Osteocyte (in vitro differentiated cells): ENCODE measurements around the gene PFDN2. TPM values are rescaled to one million over a fixed set of nuclear protein-coding genes. Genes with fewer than 3 reads are reported as not detected.

Source experiments
- DNase-seq: peaks from one replicate; pipeline ENCODE4 v3.0.0; 2021; ENCODE audit warnings: mixed read lengths; ENCODE audit not compliant: unreplicated experiment; ENCODE audit errors: extremely low spot score
- H3K27ac Mint-ChIP-seq: one replicate; pipeline ENCODE4 v1.8.0; 2021; ENCODE audit warnings: mild to moderate bottlenecking, mixed read lengths; ENCODE audit not compliant: unreplicated experiment
- H3K27me3 Mint-ChIP-seq: one replicate; pipeline ENCODE4 v1.8.0; 2021; ENCODE audit warnings: mixed read lengths; ENCODE audit not compliant: unreplicated experiment
- H3K36me3 Mint-ChIP-seq: one replicate; pipeline ENCODE4 v1.8.0; 2021; ENCODE audit warnings: mixed read lengths; ENCODE audit not compliant: unreplicated experiment
- H3K4me1 Mint-ChIP-seq: one replicate; pipeline ENCODE4 v1.8.0; 2021; ENCODE audit warnings: mixed read lengths; ENCODE audit not compliant: unreplicated experiment
- H3K4me3 Mint-ChIP-seq: one replicate; pipeline ENCODE4 v1.8.0; 2021; ENCODE audit warnings: mild to moderate bottlenecking, moderate library complexity, mixed read lengths; ENCODE audit not compliant: unreplicated experiment
- H3K9me3 Mint-ChIP-seq: one replicate; pipeline ENCODE4 v1.8.0; 2021; ENCODE audit warnings: mixed read lengths; ENCODE audit not compliant: unreplicated experiment
- total RNA-seq: library from RNA; stranded (reverse); gene quantifications from 2 replicates; pipeline ENCODE4 v1.2.1, GENCODE V29; 2021
- TF ChIP-seq, protein P1 (sequence below): fragments of 200-600 bp; sonication (generic); IDR thresholded peaks from 2 replicates; pipeline ENCODE4 v1.5.0; 2021; ENCODE audit warnings: antibody characterized with exemption, mild to moderate bottlenecking, moderate library complexity

Gene PFDN2
- total RNA-seq, 1 donor from 2014 or later, result 48.9 TPM

DNA sequence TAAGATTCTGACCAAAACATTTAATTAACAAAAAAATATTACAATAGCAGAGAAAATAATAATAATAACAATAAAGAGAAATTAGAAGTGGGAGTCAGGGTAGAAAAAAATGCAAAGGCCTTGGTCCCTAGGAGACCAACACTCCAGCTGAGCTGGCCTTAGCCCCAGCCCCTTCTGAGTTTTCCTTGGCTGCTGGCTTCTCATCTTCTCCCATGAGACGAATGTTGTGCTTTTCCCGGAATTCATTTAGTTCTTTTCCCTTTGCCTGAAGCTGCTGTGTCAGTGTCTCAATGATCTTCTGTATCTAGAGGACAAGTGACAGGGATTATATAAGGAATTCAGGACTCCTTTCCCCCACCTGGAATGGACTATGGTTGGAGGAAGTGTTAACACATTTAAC is 17.3 kb downstream of the PFDN2 start:
- Mint-ChIP-seq H3K27me3 (peaks cover 4% of the 10 kb centered on the region), H3K27ac (no peak overlapping the region), H3K36me3 (peaks cover 5% of the 10 kb centered on the region), H3K4me3 (no peak overlapping the region), H3K4me1 (peaks cover 11% of the 10 kb centered on the region), H3K9me3 (no peaks in the 10 kb centered on the region)
- DNase-seq, result no peak
- TF ChIP-seq, protein P1, sequence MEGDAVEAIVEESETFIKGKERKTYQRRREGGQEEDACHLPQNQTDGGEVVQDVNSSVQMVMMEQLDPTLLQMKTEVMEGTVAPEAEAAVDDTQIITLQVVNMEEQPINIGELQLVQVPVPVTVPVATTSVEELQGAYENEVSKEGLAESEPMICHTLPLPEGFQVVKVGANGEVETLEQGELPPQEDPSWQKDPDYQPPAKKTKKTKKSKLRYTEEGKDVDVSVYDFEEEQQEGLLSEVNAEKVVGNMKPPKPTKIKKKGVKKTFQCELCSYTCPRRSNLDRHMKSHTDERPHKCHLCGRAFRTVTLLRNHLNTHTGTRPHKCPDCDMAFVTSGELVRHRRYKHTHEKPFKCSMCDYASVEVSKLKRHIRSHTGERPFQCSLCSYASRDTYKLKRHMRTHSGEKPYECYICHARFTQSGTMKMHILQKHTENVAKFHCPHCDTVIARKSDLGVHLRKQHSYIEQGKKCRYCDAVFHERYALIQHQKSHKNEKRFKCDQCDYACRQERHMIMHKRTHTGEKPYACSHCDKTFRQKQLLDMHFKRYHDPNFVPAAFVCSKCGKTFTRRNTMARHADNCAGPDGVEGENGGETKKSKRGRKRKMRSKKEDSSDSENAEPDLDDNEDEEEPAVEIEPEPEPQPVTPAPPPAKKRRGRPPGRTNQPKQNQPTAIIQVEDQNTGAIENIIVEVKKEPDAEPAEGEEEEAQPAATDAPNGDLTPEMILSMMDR, result no peak

DNA sequence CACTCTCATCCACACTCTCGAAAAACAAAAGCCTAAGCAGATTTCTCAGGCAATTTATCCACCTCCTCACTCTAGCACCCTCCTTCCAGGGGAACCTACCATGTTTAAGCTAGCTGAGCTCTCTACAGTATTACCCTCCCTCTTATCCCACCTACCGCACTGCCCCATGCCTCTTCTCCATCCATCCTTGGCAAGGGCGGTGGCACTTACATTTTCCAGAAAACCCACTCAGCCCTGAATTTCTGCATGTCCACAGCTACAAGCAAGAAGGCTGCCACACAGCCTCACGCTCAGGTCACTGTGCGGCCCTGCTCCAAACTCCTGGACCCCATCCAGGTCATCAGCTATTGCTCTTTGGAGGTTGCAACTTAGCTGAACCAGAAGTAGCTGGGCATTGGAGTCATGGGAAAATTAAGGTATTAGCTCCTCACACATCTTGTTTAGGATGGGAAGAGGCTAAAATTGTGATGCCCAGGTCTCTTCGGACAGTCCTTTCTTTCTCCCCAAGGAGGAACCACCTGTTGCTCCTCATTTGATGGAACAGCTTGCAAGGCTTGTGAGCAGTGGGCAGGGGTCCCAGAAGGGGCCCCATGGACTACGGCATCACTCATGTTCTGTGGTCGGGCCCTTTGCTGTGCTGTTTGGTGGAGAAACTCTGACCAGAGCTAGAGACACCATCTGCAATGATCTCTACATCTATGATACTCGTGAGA is 18.6 kb downstream of the PFDN2 start:
- peaks cover 15% of the 10 kb centered on the region for H3K27me3 Mint-ChIP-seq
- no peak overlapping the region for H3K27ac Mint-ChIP-seq
- peaks cover 5% of the 10 kb centered on the region for H3K36me3 Mint-ChIP-seq
- no peak for DNase-seq
- H3K4me1 Mint-ChIP-seq, result peaks cover 11% of the 10 kb centered on the region
- no peaks in the 10 kb centered on the region for H3K9me3 Mint-ChIP-seq
- TF ChIP-seq, protein P1, result no peak
- peak overlapping the region; percentile 79 for H3K4me3 Mint-ChIP-seq

DNA sequence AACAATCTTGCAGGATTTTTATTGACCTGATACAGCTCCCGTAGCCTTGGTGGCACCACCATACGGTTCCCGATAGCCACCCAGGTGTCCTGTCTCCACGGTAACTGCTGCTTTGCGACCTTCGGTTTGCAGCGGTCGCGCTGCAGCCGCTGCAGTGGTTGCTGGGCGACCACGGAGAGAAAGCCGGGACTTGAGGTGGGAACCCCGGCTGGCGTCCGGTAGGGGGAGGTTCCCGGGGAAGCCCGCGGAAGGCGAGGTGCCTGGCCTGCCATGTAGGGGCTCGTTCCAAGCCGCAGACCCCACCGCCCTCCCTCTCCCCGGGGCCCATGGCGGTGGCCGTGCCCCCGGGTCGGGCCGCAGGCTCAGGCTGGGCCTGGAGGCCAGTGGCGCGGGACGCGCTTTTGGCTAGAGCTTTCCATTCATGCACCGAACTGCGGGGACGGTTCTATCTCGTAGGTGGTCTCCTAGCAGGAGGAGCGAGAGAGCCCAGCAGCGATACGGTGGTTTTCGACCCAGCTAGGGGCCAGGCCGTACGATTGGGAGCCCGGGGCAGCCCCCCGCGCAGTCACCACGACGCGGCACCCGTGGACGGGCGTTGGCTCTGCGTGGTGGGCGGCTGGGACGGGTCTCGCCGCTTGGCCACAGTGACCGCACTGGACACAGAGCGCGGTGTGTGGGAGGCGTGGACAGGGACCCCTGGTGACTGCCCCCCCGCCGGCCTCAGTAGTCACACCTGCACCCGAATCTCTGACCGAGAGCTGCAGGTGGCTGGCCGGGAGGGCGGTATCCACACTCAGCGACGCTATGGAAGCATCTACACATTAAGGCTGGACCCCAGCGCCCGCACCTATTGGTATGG is 19.4 kb downstream of the PFDN2 start, which contains the start of gene KLHDC9:
KLHDC9 (plus strand) TSS at position 152 of the 859 bp plus-strand sequence; CDS start at position 327, 175 bp downstream.
- H3K27ac Mint-ChIP-seq, result peak within 1 kb of the TSS; percentile 39
- TF ChIP-seq, protein P1, result no peak
- DNase-seq, result peak; percentile 88
- peak within 1 kb of the TSS; percentile 79 for H3K4me3 Mint-ChIP-seq
- peaks cover 5% of the 10 kb centered on the region for H3K36me3 Mint-ChIP-seq
- H3K4me1 Mint-ChIP-seq, result peaks cover 11% of the 10 kb centered on the region
- no peaks in the 10 kb centered on the region for H3K9me3 Mint-ChIP-seq
- peaks cover 18% of the 10 kb centered on the region for H3K27me3 Mint-ChIP-seq

DNA sequence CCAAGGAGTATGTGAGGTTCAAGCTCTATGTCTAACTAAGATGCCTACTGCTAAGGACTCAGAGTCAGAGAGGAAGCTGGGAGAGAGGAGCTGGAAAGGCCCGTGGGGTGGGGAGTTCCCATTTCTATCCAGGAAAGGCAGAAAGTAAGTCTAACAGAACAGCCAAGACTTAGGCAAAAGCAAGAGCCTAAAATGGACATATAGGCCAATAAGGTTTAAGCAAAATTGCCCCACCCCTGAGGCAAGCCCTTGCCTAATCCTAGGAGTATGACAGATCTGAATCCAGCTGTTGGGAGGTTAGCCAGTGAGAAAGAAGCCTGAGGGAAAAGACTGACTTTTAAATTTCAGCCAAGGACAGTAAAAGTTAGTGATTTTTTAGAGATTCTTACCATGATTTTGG is 21.3 kb downstream of the PFDN2 start:
- Mint-ChIP-seq H3K27ac (no peak overlapping the region), H3K9me3 (no peaks in the 10 kb centered on the region), H3K27me3 (peaks cover 18% of the 10 kb centered on the region), H3K4me3 (no peak overlapping the region), H3K36me3 (peaks cover 2% of the 10 kb centered on the region), H3K4me1 (peaks cover 11% of the 10 kb centered on the region)
- TF ChIP-seq, protein P1, result no peak
- no peak for DNase-seq

DNA sequence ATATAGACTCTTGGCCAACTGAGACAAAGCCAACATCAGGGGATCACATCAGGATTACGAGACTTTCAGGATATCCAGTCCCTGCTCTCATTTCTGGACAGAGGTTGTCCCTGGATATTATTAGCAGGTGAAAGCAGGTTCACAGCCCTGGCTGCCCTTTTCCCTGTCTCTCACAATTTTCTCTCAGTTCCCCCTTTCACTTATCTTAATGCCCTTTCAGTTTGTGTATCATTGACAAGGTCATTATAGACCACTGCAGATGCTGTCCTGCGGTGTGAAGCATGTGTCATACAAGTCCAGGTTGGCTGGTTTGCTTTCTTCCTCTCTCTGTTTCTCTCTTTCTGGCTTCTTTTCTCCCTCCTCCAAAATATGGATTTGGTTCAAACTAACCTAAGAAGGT is 21.8 kb downstream of the PFDN2 start:
- H3K4me1 Mint-ChIP-seq, result peaks cover 11% of the 10 kb centered on the region
- H3K9me3 Mint-ChIP-seq, result no peaks in the 10 kb centered on the region
- TF ChIP-seq, protein P1, result no peak
- H3K27me3 Mint-ChIP-seq, result peaks cover 18% of the 10 kb centered on the region
- DNase-seq, result no peak
- no peak overlapping the region for H3K4me3 Mint-ChIP-seq
- no peak overlapping the region for H3K27ac Mint-ChIP-seq
- H3K36me3 Mint-ChIP-seq, result no peaks in the 10 kb centered on the region
